Urinary bladder (tissue), 4 donors: ENCODE measurements around the gene RPH3AL. TPM values are rescaled to one million over a fixed set of nuclear protein-coding genes. Genes with fewer than 3 reads are reported as not detected.
"Not testable (repeated sequence)": the region's sequence is repeated elsewhere in the genome, so short reads cannot be mapped to it uniquely, and the experiment has no call there.

ENCODE experiments used
- DNase-seq: peaks from one replicate; pipeline ENCODE4 v3.0.0-alpha.2; 2015; ENCODE audit errors: extremely low spot score
- H3K27ac ChIP-seq: one replicate; pipeline ENCODE4 v1.5.1; 2013; ENCODE audit warnings: low read depth, mild to moderate bottlenecking, moderate library complexity
- H3K36me3 ChIP-seq: one replicate; pipeline ENCODE4 v1.6.1; 2013; ENCODE audit warnings: mild to moderate bottlenecking, moderate library complexity; ENCODE audit not compliant: insufficient read depth
- H3K4me1 ChIP-seq: one replicate; pipeline ENCODE4 v1.6.1; 2013; ENCODE audit warnings: mild to moderate bottlenecking, moderate library complexity; ENCODE audit not compliant: insufficient read depth
- H3K4me3 ChIP-seq: one replicate; pipeline ENCODE4 v1.5.1; 2013; ENCODE audit warnings: low read depth, low read length
- WGBS: extraction: QIAGEN DNeasy Blood & Tissue Kit; methylation state at CpG from one replicate; pipeline ENCODE4 v1.1.7; 2013; 5-methylcytosine and 5-hydroxymethylcytosine counted together
- polyA plus RNA-seq: library from polyadenylated mRNA; stranded (reverse); fragments of 200-250 nt; gene quantifications from one replicate; pipeline ENCODE4 v1.2.3, GENCODE V29; 2013
- total RNA-seq: library from RNA; depleted of rRNA; stranded (reverse); fragments of >200 nt; gene quantifications from one replicate; pipeline ENCODE4 v1.2.3, GENCODE V29; 2014
- donor health status: healthy with polysubstance abuse.
- donor health status: healthy.

Gene RPH3AL
- total and polyA plus RNA-seq, 2 donors, result 5.4 to 7.1 TPM

GRCh38 chr17:282912-283882 is 69.4 kb downstream of the RPH3AL start:
- 88% methylated on average over 28 of the region's 28 CpGs for WGBS
- H3K4me1 ChIP-seq, result no peaks in the 10 kb centered on the region
- no peak for DNase-seq
- no peak overlapping the region for H3K27ac ChIP-seq
- no peaks in the 10 kb centered on the region for H3K36me3 ChIP-seq
- no peak overlapping the region for H3K4me3 ChIP-seq

GRCh38 chr17:282000-282911 is 70.4 kb downstream of the RPH3AL start:
- WGBS, result 79% methylated on average over 32 of the region's 32 CpGs
- Histone ChIP-seq H3K4me3 (no peak overlapping the region), H3K36me3 (no peaks in the 10 kb centered on the region), H3K27ac (no peak overlapping the region), H3K4me1 (no peaks in the 10 kb centered on the region)
- no peak for DNase-seq

GRCh38 chr17:281365-281999 is 71.1 kb downstream of the RPH3AL start:
- Histone ChIP-seq H3K27ac (no peak overlapping the region), H3K4me3 (no peak overlapping the region), H3K4me1 (no peaks in the 10 kb centered on the region), H3K36me3 (no peaks in the 10 kb centered on the region)
- WGBS, result 87% methylated on average over 21 of the region's 21 CpGs
- DNase-seq, result no peak

- no peaks in the 10 kb centered on the region for H3K36me3 ChIP-seq
- 86% methylated on average over 9 of the region's 9 CpGs for WGBS
- DNase-seq, result no peak
Observed at GRCh38 chr17:280901-281300, 71.7 kb downstream of the RPH3AL start.

GRCh38 chr17:280216-280615 is 72.4 kb downstream of the RPH3AL start:
- Histone ChIP-seq H3K4me1 (no peaks in the 10 kb centered on the region), H3K27ac (no peak overlapping the region), H3K36me3 (no peaks in the 10 kb centered on the region), H3K4me3 (no peak overlapping the region)
- DNase-seq, result no peak
- 85% methylated on average over 7 of the region's 7 CpGs for WGBS

More at GRCh38 chr17:280901-281300, 71.7 kb downstream of the RPH3AL start:
- Histone ChIP-seq H3K4me3 (no peak overlapping the region), H3K27ac (no peak overlapping the region), H3K4me1 (no peaks in the 10 kb centered on the region)

- Histone ChIP-seq H3K27ac (no peak overlapping the region), H3K4me3 (no peak overlapping the region), H3K36me3 (no peaks in the 10 kb centered on the region), H3K4me1 (no peaks in the 10 kb centered on the region)
- DNase-seq, result no peak
- 67% methylated on average over 4 of the region's 4 CpGs for WGBS
Observed at GRCh38 chr17:279776-280175, 72.8 kb downstream of the RPH3AL start.

- Histone ChIP-seq H3K4me3 (no peak overlapping the region), H3K4me1 (no peaks in the 10 kb centered on the region), H3K27ac (no peak overlapping the region), H3K36me3 (no peaks in the 10 kb centered on the region)
- WGBS, result 54% methylated on average over 4 of the region's 4 CpGs
- DNase-seq, result no peak
Observed at GRCh38 chr17:279331-279730, 73.3 kb downstream of the RPH3AL start.

GRCh38 chr17:278676-279059 is 73.9 kb downstream of the RPH3AL start:
- Histone ChIP-seq H3K36me3 (no peaks in the 10 kb centered on the region), H3K4me1 (no peaks in the 10 kb centered on the region), H3K4me3 (no peak overlapping the region), H3K27ac (no peak overlapping the region)
- DNase-seq, result no peak
- 73% methylated on average over 5 of the region's 5 CpGs for WGBS

- DNase-seq, result no peak
- Histone ChIP-seq H3K4me3 (no peak overlapping the region), H3K4me1 (no peaks in the 10 kb centered on the region), H3K27ac (no peak overlapping the region), H3K36me3 (no peaks in the 10 kb centered on the region)
- WGBS, result 86% methylated on average over 12 of the region's 12 CpGs
Observed at GRCh38 chr17:278055-278675, 74.4 kb downstream of the RPH3AL start.

- Histone ChIP-seq H3K36me3 (no peaks in the 10 kb centered on the region), H3K4me1 (no peaks in the 10 kb centered on the region), H3K4me3 (no peak overlapping the region), H3K27ac (no peak overlapping the region)
- 95% methylated on average over 5 of the region's 5 CpGs for WGBS
- DNase-seq, result no peak
Observed at GRCh38 chr17:274902-275301, 77.7 kb downstream of the RPH3AL start.

GRCh38 chr17:273981-274832 is 78.4 kb downstream of the RPH3AL start:
- no peak overlapping the region for H3K27ac ChIP-seq
- no peak for DNase-seq
- WGBS, result 82% methylated on average over 28 of the region's 28 CpGs

GRCh38 chr17:272856-273255 is 79.8 kb downstream of the RPH3AL start:
- WGBS, result 88% methylated on average over 21 of the region's 26 CpGs
- not testable (repeated sequence) for H3K27ac ChIP-seq, H3K4me3 ChIP-seq, H3K36me3 ChIP-seq, H3K4me1 ChIP-seq, DNase-seq

More at GRCh38 chr17:273981-274832, 78.4 kb downstream of the RPH3AL start:
- H3K4me1 ChIP-seq, result no peaks in the 10 kb centered on the region
- H3K4me3 ChIP-seq, result no peak overlapping the region
- no peaks in the 10 kb centered on the region for H3K36me3 ChIP-seq
